ENCODE measurements around the gene MYOG.

MYOG gene

GRCh38 chr1:203046984-203047630 lies 38.7 kb downstream of the MYOG start:
- TF ChIP-seq USF1 (IDR thresholded peaks at IDR 0.05) (no peak), EGR1 (IDR thresholded peaks at IDR 0.05) (no peak), EP300 (IDR thresholded peaks at IDR 0.05; ENCODE audit: borderline replicate concordance) (no peak), REST (IDR thresholded peaks at IDR 0.05; ENCODE audit: low read depth) (no peak), TEAD4 (IDR thresholded peaks at IDR 0.05) (no peak), NFIC (IDR thresholded peaks at IDR 0.05) (no peak), CREB1 (IDR thresholded peaks at IDR 0.05; ENCODE audit: low read depth) (no peak), FOXM1 (IDR thresholded peaks at IDR 0.05; ENCODE audit: borderline replicate concordance, low read depth) (no peak), YY1 (IDR thresholded peaks at IDR 0.05; ENCODE audit: low read depth) (no peak), MAX (IDR thresholded peaks at IDR 0.05) (no peak), TAF1 (IDR thresholded peaks at IDR 0.05; ENCODE audit: low read depth) (no peak), CEBPB (IDR thresholded peaks at IDR 0.05) (no peak)

- TF ChIP-seq CREB1 (IDR thresholded peaks at IDR 0.05; ENCODE audit: low read depth) (no peak), EP300 (IDR thresholded peaks at IDR 0.05; ENCODE audit: borderline replicate concordance) (no peak), FOXM1 (IDR thresholded peaks at IDR 0.05; ENCODE audit: borderline replicate concordance, low read depth) (no peak), RAD21 (IDR thresholded peaks at IDR 0.05; ENCODE audit: low read depth) (no peak), MAX (IDR thresholded peaks at IDR 0.05) (no peak)
Observed at GRCh38 chr1:203045821-203046594, 39.8 kb downstream of the MYOG start.

- TF ChIP-seq REST (IDR thresholded peaks at IDR 0.05; ENCODE audit: low read depth) (no peak), ZBTB7A (IDR thresholded peaks at IDR 0.05; ENCODE audit: low read depth) (no peak), RAD21 (IDR thresholded peaks at IDR 0.05; ENCODE audit: low read depth) (no peak), TCF12 (IDR thresholded peaks at IDR 0.05; ENCODE audit: low read depth) (no peak), CEBPB (IDR thresholded peaks at IDR 0.05) (no peak), FOXM1 (IDR thresholded peaks at IDR 0.05; ENCODE audit: borderline replicate concordance, low read depth) (no peak), EGR1 (IDR thresholded peaks at IDR 0.05) (no peak), YY1 (IDR thresholded peaks at IDR 0.05; ENCODE audit: low read depth) (no peak), CREB1 (IDR thresholded peaks at IDR 0.05; ENCODE audit: low read depth) (no peak), NFIC (IDR thresholded peaks at IDR 0.05) (no peak), USF1 (IDR thresholded peaks at IDR 0.05) (no peak), EP300 (IDR thresholded peaks at IDR 0.05; ENCODE audit: borderline replicate concordance) (no peak), TAF1 (IDR thresholded peaks at IDR 0.05; ENCODE audit: low read depth) (no peak), TEAD4 (IDR thresholded peaks at IDR 0.05) (no peak), MAX (IDR thresholded peaks at IDR 0.05) (no peak)
Observed at GRCh38 chr1:203045336-203045735, 40.5 kb downstream of the MYOG start.

- no peak for TF ChIP-seq MAX (IDR thresholded peaks at IDR 0.05)
- TF ChIP-seq ZBTB7A (IDR thresholded peaks at IDR 0.05; ENCODE audit: low read depth): no peak
- no peak for TF ChIP-seq NFIC (IDR thresholded peaks at IDR 0.05)
- TF ChIP-seq TCF12 (IDR thresholded peaks at IDR 0.05; ENCODE audit: low read depth): no peak
- no peak for TF ChIP-seq EGR1 (IDR thresholded peaks at IDR 0.05)
Observed at GRCh38 chr1:203044546-203045250, 41.1 kb downstream of the MYOG start.

Measured in Ishikawa (cell line).